ENCODE measurements around the gene FTHL17.

DNA sequence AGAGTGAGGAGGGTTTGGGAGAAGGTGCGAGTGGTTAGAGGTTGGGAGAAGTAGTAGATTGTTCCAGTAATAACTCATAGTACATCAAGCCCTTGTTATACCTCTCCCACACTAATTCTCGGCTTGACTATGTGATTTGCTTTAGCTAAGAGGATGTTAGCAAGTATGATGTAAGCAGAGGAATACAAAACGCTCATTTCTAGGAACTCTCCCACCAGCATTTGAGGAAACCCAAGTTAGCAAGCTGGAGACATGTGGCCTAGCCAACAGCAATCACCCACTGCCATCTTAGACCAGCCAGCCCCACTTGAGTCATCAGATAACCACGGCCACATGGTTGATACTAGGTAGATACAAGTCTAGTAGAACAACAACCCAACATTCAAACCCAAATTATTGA is 14.2 kb downstream of the FTHL17 start:
- TF ChIP-seq, protein P1, sequence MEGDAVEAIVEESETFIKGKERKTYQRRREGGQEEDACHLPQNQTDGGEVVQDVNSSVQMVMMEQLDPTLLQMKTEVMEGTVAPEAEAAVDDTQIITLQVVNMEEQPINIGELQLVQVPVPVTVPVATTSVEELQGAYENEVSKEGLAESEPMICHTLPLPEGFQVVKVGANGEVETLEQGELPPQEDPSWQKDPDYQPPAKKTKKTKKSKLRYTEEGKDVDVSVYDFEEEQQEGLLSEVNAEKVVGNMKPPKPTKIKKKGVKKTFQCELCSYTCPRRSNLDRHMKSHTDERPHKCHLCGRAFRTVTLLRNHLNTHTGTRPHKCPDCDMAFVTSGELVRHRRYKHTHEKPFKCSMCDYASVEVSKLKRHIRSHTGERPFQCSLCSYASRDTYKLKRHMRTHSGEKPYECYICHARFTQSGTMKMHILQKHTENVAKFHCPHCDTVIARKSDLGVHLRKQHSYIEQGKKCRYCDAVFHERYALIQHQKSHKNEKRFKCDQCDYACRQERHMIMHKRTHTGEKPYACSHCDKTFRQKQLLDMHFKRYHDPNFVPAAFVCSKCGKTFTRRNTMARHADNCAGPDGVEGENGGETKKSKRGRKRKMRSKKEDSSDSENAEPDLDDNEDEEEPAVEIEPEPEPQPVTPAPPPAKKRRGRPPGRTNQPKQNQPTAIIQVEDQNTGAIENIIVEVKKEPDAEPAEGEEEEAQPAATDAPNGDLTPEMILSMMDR (IDR thresholded peaks at IDR 0.05; ENCODE audit: borderline replicate concordance, extremely low read depth, low read length, poor library complexity, severe bottlenecking): no peak
- TF ChIP-seq EZH2 (IDR thresholded peaks at IDR 0.05; ENCODE audit: borderline replicate concordance, low read depth, low read length, severe bottlenecking): no peak

Measured in DND-41 (cell line).